Stomach (tissue), 19 donors: ENCODE measurements around the gene SIM1. TPM values are rescaled to one million over a fixed set of nuclear protein-coding genes. Genes with fewer than 3 reads are reported as not detected.
A peak's percentile ranks its signal among the peaks of the same experiment; 100 is the strongest.

Experiments
- DNase-seq, 2 donors: peaks; one replicate each; pipeline versions ENCODE4 v3.0.0 to v3.0.0-alpha.2; 2013 to 2019
- H3K27ac ChIP-seq, 5 donors: fragments of 200-600 bp in 4 of 5; sonication (generic) in 4 of 5; one replicate each; pipeline ENCODE4 v1.5.1; 2013 to 2019; ENCODE audit warnings: mild to moderate bottlenecking in 1 of 5, moderate library complexity in 1 of 5
- H3K27me3 ChIP-seq, 3 donors: fragments of 200-600 bp; sonication (generic); one replicate each; pipeline ENCODE4 v1.5.1; 2017 to 2019; ENCODE audit warnings: mixed run types in 1 of 3
- H3K36me3 ChIP-seq, 4 donors: fragments of 200-600 bp; sonication (generic); 1 replicate in 3 of 4; 2 replicates in 1 of 4; pipeline ENCODE4 v1.5.1; 2016 to 2019
- H3K4me1 ChIP-seq, 4 donors: fragments of 200-600 bp; sonication (generic); one replicate each; pipeline ENCODE4 v1.5.1; 2016 to 2019
- H3K4me3 ChIP-seq, 4 donors: fragments of 200-600 bp; sonication (generic) in 3 of 4; one replicate each; pipeline ENCODE4 v1.5.1; 2016 to 2019; ENCODE audit warnings: mild to moderate bottlenecking in 1 of 4
- H3K9me3 ChIP-seq, 4 donors: fragments of 200-600 bp; sonication (generic); one replicate each; pipeline ENCODE4 v1.5.1; 2016 to 2019
- EP300 ChIP-seq: sonication (generic); formaldehyde crosslinking; IDR thresholded peaks from one replicate; pipeline ENCODE4 v1.6.1; 2017; ENCODE audit warnings: antibody characterized with exemption
- POLR2A ChIP-seq, 4 donors: fragments of 450-650 bp; IDR thresholded peaks; one replicate each; pipeline ENCODE4 v1.6.1; 2016; ENCODE audit warnings: antibody characterized with exemption in 4 of 4, control low read depth in 2 of 4, mild to moderate bottlenecking in 1 of 4, moderate library complexity in 1 of 4
- POLR2AphosphoS5 ChIP-seq, 3 donors: sonication (generic); formaldehyde crosslinking; IDR thresholded peaks; one replicate each; pipeline ENCODE4 v1.6.1; 2016; ENCODE audit warnings: antibody characterized with exemption in 3 of 3
- WGBS, 5 donors: extraction: QIAGEN DNeasy Blood & Tissue Kit in 3 of 5; methylation state at CpG; one replicate each; pipeline versions ENCODE4 v1.1.5 to v1.1.7; 2013 to 2018; 5-methylcytosine and 5-hydroxymethylcytosine counted together
- intact Hi-C: fragments of 100-400 bp; cut with DNase I; formaldehyde crosslinking; loops from one replicate; pipeline ENCODE4 v1.15.1; 2023; ENCODE audit warnings: low total_unique reads
- long read RNA-seq, 10 donors: transcript quantifications; one replicate each; lab custom pipeline, GENCODE V29; 2026
- polyA plus RNA-seq, 3 donors: library from polyadenylated mRNA; stranded (reverse); fragments of 200-250 nt; gene quantifications; one replicate each; pipeline ENCODE4 v1.2.3, GENCODE V29; 2013
- total RNA-seq, 5 donors: library from RNA; depleted of rRNA; stranded (reverse); fragments of >200 nt; gene quantifications; one replicate each; pipeline versions ENCODE4 v1.1.0 to v1.2.3, GENCODE V29; 2014 to 2016
- TF ChIP-seq, protein P1 (sequence below), 7 experiments: fragments of 450-650 bp in 4 of 7; fragments of 200-600 bp in 3 of 7; sonication (generic) in 3 of 7; IDR thresholded peaks; one replicate each; pipeline ENCODE4 v1.5.1; 2016 to 2019; ENCODE audit warnings: antibody characterized with exemption in 7 of 7, control low read depth in 2 of 7, mild to moderate bottlenecking in 1 of 7
- donor health status: healthy with polysubstance abuse.
- donor health status: Bipolar disorder and iron deficiency.
- donor health status: healthy.

SIM1 gene, protein sequence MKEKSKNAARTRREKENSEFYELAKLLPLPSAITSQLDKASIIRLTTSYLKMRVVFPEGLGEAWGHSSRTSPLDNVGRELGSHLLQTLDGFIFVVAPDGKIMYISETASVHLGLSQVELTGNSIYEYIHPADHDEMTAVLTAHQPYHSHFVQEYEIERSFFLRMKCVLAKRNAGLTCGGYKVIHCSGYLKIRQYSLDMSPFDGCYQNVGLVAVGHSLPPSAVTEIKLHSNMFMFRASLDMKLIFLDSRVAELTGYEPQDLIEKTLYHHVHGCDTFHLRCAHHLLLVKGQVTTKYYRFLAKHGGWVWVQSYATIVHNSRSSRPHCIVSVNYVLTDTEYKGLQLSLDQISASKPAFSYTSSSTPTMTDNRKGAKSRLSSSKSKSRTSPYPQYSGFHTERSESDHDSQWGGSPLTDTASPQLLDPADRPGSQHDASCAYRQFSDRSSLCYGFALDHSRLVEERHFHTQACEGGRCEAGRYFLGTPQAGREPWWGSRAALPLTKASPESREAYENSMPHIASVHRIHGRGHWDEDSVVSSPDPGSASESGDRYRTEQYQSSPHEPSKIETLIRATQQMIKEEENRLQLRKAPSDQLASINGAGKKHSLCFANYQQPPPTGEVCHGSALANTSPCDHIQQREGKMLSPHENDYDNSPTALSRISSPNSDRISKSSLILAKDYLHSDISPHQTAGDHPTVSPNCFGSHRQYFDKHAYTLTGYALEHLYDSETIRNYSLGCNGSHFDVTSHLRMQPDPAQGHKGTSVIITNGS
- total RNA-seq = under 1 TPM in 1 of 5 donors, not detected in 4; 0.43 TPM
- polyA plus RNA-seq = not detected
- long read RNA-seq, donor 1 = 0 reads
- long read RNA-seq, donor 2 = 0 reads
- long read RNA-seq, donor 3 = 0 reads
- long read RNA-seq, donor 4 = 0 reads
- long read RNA-seq, donor 5 = 0 reads
- long read RNA-seq, donor 6 = 0 reads
- long read RNA-seq, donor 7 = 0 reads
- long read RNA-seq, donor 8 = 0 reads
- long read RNA-seq, donor 9 = 0 reads
- long read RNA-seq, donor 10 = 0 reads

DNA sequence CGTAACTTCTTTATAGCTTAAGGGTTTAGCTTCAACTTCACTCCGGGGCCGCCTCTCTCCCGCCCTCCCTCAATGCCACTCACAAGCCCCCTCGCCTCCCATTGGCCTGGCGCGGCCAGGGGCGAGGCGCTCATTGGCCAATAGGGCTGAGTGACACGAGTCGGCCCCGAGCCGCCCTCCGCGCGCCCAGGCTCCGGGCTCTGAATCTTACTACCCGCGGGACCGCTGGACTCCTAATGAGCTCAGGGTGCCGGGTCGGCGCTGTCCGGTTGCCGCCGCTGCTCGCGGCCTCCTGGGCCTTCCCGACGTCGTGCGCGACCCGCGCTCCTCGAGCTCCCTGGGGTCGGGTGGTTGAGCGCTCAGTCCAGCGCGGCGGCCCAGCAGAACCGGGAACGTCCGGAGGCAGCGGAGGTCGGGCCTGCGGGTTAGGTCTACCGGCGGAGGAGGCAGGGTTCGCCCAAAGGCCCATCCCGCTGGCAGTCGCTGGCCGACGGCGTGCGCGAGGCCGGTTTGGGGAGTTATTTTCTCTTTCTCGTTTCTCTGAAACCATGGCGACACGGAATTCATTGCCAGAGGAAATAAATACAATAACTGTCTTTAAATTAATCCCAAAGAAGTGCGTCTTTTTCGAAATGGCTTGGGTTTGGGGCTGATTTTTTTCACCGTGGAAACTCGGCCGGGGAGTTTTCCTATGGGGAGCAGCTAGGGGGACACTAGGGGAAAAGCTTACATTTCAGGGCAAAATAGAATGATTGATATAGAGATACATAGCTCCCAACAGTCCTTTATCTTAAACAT is at the start of gene SIM1:
TSS of gene SIM1 (minus strand) at position 19 of the 798 bp plus-strand sequence. CDS start 1,453 bp downstream, outside the sequence.
- Histone ChIP-seq H3K9me3 (peaks cover 0 to 46% (median 10%) of the 10 kb centered on the region in 4 donors), H3K27ac (no peak within 1 kb of the TSS), H3K4me1 (peaks cover 11 to 45% (median 24%) of the 10 kb centered on the region in 4 donors), H3K4me3 (peak within 1 kb of the TSS in 3 of 4 donors; percentile 20 to 45 (median 34)), H3K27me3 (peaks cover 52 to 100% (median 97%) of the 10 kb centered on the region in 3 donors), H3K36me3 (no peaks in the 10 kb centered on the region)
- TF ChIP-seq POLR2AphosphoS5 (IDR thresholded peaks at IDR 0.05) (no peak), POLR2A (IDR thresholded peaks at IDR 0.05) (no peak), EP300 (no peak)
- TF ChIP-seq, protein P1, sequence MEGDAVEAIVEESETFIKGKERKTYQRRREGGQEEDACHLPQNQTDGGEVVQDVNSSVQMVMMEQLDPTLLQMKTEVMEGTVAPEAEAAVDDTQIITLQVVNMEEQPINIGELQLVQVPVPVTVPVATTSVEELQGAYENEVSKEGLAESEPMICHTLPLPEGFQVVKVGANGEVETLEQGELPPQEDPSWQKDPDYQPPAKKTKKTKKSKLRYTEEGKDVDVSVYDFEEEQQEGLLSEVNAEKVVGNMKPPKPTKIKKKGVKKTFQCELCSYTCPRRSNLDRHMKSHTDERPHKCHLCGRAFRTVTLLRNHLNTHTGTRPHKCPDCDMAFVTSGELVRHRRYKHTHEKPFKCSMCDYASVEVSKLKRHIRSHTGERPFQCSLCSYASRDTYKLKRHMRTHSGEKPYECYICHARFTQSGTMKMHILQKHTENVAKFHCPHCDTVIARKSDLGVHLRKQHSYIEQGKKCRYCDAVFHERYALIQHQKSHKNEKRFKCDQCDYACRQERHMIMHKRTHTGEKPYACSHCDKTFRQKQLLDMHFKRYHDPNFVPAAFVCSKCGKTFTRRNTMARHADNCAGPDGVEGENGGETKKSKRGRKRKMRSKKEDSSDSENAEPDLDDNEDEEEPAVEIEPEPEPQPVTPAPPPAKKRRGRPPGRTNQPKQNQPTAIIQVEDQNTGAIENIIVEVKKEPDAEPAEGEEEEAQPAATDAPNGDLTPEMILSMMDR (IDR thresholded peaks at IDR 0.05) = no peak
- DNase-seq = peak in 1 of 2 donors; percentile 92
- intact Hi-C loops = no loop called here
- 3 to 16% (median 13%) methylated on average over 44 to 66 of the region's 66 CpGs for WGBS, 5 donors

DNA sequence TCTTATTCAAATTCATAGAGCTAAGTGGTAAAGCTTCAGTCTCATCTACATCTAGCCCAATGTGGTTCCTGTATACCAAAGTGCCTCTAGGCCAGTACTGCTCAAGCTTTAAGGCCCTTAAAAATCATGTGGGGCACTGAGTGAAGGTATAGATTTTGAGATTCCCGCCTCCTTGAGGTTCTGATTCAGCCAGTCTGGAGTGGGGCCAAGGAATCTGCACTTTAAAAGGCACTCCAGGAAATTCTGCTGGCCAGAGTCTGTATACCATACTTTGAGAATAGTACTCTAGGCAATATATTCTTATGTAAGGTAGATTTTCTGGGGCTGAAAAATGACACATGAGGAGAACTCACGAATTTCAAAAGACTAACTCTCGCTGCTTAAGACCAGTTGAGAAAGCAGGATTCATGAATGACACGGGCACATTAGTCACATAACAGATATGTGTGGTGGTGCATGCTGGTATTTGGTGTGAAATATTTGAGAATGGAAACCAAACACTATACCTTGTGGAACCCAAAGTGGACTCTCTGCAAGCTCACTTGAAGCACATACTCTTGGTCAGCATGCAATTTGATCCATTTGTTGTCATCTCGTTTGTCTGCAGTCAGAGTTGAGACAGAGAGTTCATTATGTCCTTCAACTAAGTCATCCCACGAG is 47.6 kb upstream of the SIM1 start:
- WGBS, 5 donors = 78 to 88% (median 83%) methylated on average over 6 of the region's 6 CpGs
- no peak overlapping the region for H3K27ac ChIP-seq
- no peak overlapping the region for H3K4me3 ChIP-seq
- no peak for DNase-seq
- H3K9me3 ChIP-seq = no peaks in the 10 kb centered on the region
- intact Hi-C loops = no loop called here
- peaks cover 16 to 72% (median 59%) of the 10 kb centered on the region in 4 donors for H3K36me3 ChIP-seq
- H3K4me1 ChIP-seq = no peaks in the 10 kb centered on the region
- no peak for TF ChIP-seq POLR2A (IDR thresholded peaks at IDR 0.05)
- TF ChIP-seq POLR2AphosphoS5 (IDR thresholded peaks at IDR 0.05) = no peak
- TF ChIP-seq EP300 = no peak
- TF ChIP-seq, protein P1 (IDR thresholded peaks at IDR 0.05) = no peak
- no peaks in the 10 kb centered on the region for H3K27me3 ChIP-seq

DNA sequence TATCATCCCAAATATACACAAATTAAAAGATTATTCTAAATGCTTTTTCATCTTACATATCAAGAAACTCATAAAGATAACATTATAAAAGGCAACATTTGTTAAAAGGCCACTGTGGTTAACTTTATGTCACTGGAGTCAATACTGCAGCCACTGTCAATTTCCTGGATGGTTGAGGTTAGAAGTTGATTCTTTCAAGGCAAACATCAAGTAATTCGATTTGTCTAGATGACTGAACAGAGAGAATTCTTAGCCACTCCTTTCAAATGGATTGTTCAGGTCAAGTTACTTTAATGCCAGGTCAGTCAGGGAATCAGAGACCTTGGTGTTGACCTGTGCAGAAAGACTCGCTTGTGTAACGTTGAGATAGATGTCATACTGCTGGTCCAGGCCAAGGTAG is 44.4 kb upstream of the SIM1 start:
- Histone ChIP-seq H3K36me3 (peaks cover 16 to 50% (median 41%) of the 10 kb centered on the region in 4 donors), H3K27ac (no peak overlapping the region), H3K4me3 (no peak overlapping the region), H3K9me3 (no peaks in the 10 kb centered on the region), H3K4me1 (peaks cover 0 to 3% (median 0%) of the 10 kb centered on the region in 4 donors), H3K27me3 (no peaks in the 10 kb centered on the region)
- intact Hi-C loops = no loop called here
- no peak for TF ChIP-seq POLR2A (IDR thresholded peaks at IDR 0.05)
- DNase-seq = no peak
- 79 to 90% (median 86%) methylated on average over 3 of the region's 3 CpGs for WGBS, 5 donors

DNA sequence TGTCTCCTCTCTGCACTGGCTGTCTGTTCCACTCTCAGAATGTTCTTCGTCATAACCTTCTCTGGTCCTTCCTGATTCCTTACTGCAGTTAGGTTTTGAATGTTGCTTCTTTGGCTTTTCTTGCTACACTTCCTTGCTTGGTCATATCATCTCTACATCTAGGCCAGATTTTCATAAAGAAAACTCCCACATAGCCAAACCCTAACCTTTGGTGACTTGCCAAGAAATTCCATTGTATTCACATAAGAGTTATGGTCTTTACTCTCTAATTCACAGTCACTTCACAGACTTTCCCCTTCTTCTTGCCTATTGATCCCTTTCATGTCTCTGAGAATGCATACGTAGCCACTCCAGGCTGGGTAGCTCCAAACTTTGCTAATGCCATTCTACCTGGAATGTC is 41.9 kb upstream of the SIM1 start:
- 92 to 100% (median 95%) methylated on average over 2 of the region's 2 CpGs for WGBS, 5 donors

More for the DNA sequence above, 41.9 kb upstream of the SIM1 start:
- Histone ChIP-seq H3K27me3 (no peaks in the 10 kb centered on the region), H3K4me3 (no peak overlapping the region), H3K36me3 (peaks cover 6 to 36% (median 27%) of the 10 kb centered on the region in 4 donors), H3K27ac (no peak overlapping the region), H3K9me3 (no peaks in the 10 kb centered on the region), H3K4me1 (peaks cover 0 to 3% (median 0%) of the 10 kb centered on the region in 4 donors)
- TF ChIP-seq POLR2AphosphoS5 (IDR thresholded peaks at IDR 0.05) (no peak), EP300 (no peak), POLR2A (IDR thresholded peaks at IDR 0.05) (no peak)
- TF ChIP-seq, protein P1 (IDR thresholded peaks at IDR 0.05) = no peak
- intact Hi-C loops = no loop called here
- no peak for DNase-seq
